ENCODE data around the gene IDH3A. TPM values are rescaled to one million over a fixed set of nuclear protein-coding genes. Genes with fewer than 3 reads are reported as not detected.

Gene IDH3A
- total RNA-seq = 10 to 100 TPM; 63.9 to 90.7 (median 74.0) TPM
- 10 to 100 TPM; 27.6 to 36.5 (median 31.7) TPM for polyA plus RNA-seq
- long read RNA-seq, donor 1, full-length matches to known transcripts = 15 of 15 reads
- long read RNA-seq, donor 1, partial matches to known transcripts = 0 of 15 reads
- long read RNA-seq, donor 1, other reads (novel, unspliced or antisense) = 0 of 15 reads
- long read RNA-seq, donor 2, full-length matches to known transcripts = 10 of 10 reads
- long read RNA-seq, donor 2, partial matches to known transcripts = 0 of 10 reads
- long read RNA-seq, donor 2, other reads (novel, unspliced or antisense) = 0 of 10 reads

DNA sequence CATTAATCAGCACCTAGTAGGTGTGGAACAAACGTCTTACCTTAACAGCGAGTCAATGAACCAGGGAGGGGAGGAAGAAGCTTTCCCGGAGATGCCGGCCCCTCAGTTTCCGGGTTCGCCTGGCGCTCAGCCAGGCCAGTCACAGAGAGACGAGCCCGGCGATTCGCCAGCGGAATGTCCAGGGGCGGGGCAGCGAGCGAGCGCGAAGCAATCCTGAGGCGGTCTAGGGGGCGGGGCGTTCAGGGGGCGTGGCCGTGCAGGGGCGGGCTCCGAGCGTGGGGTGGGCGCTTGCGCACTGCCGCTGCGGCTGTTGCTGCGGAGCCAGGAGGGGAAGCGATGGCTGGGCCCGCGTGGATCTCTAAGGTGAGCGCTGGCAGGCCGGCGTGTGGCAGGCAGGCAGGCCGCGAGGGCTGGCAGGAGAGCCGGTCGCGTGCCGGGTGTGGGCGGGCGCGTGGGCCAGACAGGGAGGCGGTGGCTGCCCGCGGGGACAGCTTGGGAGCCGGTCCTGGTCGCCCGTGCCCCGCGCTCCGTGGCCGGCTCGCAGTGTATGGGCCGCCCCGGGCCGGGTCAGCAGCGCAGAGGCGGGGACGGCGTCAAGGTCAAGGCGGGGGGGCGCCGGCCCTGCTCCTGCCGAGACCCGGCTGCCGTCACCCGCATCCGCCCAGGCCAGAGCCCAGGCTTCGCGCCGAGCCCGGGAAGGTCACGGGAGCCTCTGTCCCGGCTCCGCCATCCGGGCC is at the start of gene IDH3A:
Gene IDH3A, plus strand, starts transcription at position 295 of the 737 bp plus-strand sequence. Its CDS starts 42 bp downstream, at position 337.
- peaks cover 13 to 61% (median 26%) of the 10 kb centered on the region in 6 donors for H3K4me1 ChIP-seq
- peak within 1 kb of the TSS; percentile 54 to 96 (median 80) for H3K4me3 ChIP-seq
- no peaks in the 10 kb centered on the region for H3K36me3 ChIP-seq
- peak within 1 kb of the TSS; percentile 48 to 94 (median 88) for H3K27ac ChIP-seq
- H3K27me3 ChIP-seq (replicated peaks in 1 of 7) = no peaks in the 10 kb centered on the region
- intact Hi-C loops (cut with DNase I; ENCODE audit: low total_unique reads) = no loop called here
- WGBS, 5 donors = 0% methylated on average over 9 to 79 of the region's 79 CpGs
- H3K9me3 ChIP-seq = no peaks in the 10 kb centered on the region
- DNase-seq = peak; percentile 100
- TF ChIP-seq POLR2AphosphoS5 (IDR thresholded peaks at IDR 0.05) = peak; percentile 95 to 97 (median 96)
- TF ChIP-seq POLR2A (IDR thresholded peaks at IDR 0.05) = peak in 1 of 3 donors; percentile 81
- no peak for TF ChIP-seq CTCF (IDR thresholded peaks at IDR 0.05 in 8 of 11, conservative IDR thresholded peaks at IDR 0.05 in 3 of 11)

GRCh38 chr15:78100886-78101285 is 48.3 kb upstream of the IDH3A start:
- no peak overlapping the region for H3K4me3 ChIP-seq
- no peaks in the 10 kb centered on the region for H3K27me3 ChIP-seq (replicated peaks in 1 of 7)
- intact Hi-C loops (cut with DNase I; ENCODE audit: low total_unique reads) = loop anchor here (10.0 kb wide), 2 partner anchors 66 to 96 kb away; no protein-coding TSS in a partner anchor
- no peak overlapping the region for H3K27ac ChIP-seq
- H3K4me1 ChIP-seq = peaks cover 21 to 36% (median 32%) of the 10 kb centered on the region in 6 donors
- H3K36me3 ChIP-seq = no peaks in the 10 kb centered on the region
- TF ChIP-seq CTCF (IDR thresholded peaks at IDR 0.05 in 8 of 11, conservative IDR thresholded peaks at IDR 0.05 in 3 of 11) (no peak), POLR2AphosphoS5 (IDR thresholded peaks at IDR 0.05) (no peak)
- H3K9me3 ChIP-seq = no peaks in the 10 kb centered on the region
- peak; percentile 62 for DNase-seq
- 95 to 100% (median 96%) methylated on average over 2 of the region's 2 CpGs; no CpG with 5 or more reads in 1 of the 5 donors for WGBS, 5 donors

GRCh38 chr15:78101423-78102105 is 47.6 kb upstream of the IDH3A start:
- Histone ChIP-seq H3K4me1 (peaks cover 21 to 43% (median 35%) of the 10 kb centered on the region in 6 donors), H3K4me3 (no peak overlapping the region), H3K36me3 (no peaks in the 10 kb centered on the region), H3K9me3 (no peaks in the 10 kb centered on the region), H3K27me3 (replicated peaks in 1 of 7) (no peaks in the 10 kb centered on the region), H3K27ac (peak overlapping the region in 1 of 8 donors; percentile 87)
- intact Hi-C loops (cut with DNase I; ENCODE audit: low total_unique reads) = loop anchor here (10.0 kb wide), 2 partner anchors 67 to 97 kb away; no protein-coding TSS in a partner anchor
- 79 to 100% (median 98%) methylated on average over 2 to 5 of the region's 5 CpGs for WGBS, 5 donors
- peak; percentile 43 for DNase-seq
- TF ChIP-seq CTCF (IDR thresholded peaks at IDR 0.05 in 8 of 11, conservative IDR thresholded peaks at IDR 0.05 in 3 of 11) = no peak
- TF ChIP-seq POLR2AphosphoS5 (IDR thresholded peaks at IDR 0.05) = no peak
- TF ChIP-seq POLR2A (IDR thresholded peaks at IDR 0.05) = no peak

Measured in spleen (tissue), 13 donors.